CD14-positive monocyte (primary cell): ENCODE measurements around the gene PKN3. TPM values are rescaled to one million over a fixed set of nuclear protein-coding genes. Genes with fewer than 3 reads are reported as not detected.

Source experiments
- DNase-seq, 3 donors: peaks; one replicate each; pipeline ENCODE4 v3.0.0-alpha.2; 2011 to 2022
- H2AFZ ChIP-seq: 2 replicates; pipeline ENCODE4 v1.6.0; 2012; ENCODE audit warnings: mild to moderate bottlenecking, low read depth, low read length, inconsistent platforms; ENCODE audit not compliant: insufficient read depth, poor library complexity, severe bottlenecking
- H3K27ac ChIP-seq, 2 donors: 1 replicate in 1 of 2; 2 replicates in 1 of 2; pipeline ENCODE4 v1.5.1; 2012 to 2013; ENCODE audit warnings: low read length in 2 of 2, control low read depth in 1 of 2, inconsistent platforms in 1 of 2, low read depth in 1 of 2, mild to moderate bottlenecking in 1 of 2
- H3K27me3 ChIP-seq, 2 donors: one replicate each; pipeline versions ENCODE4 v1.6.0 to v1.6.1; 2011 to 2013; ENCODE audit warnings: low read length in 2 of 2; ENCODE audit not compliant: control insufficient read depth in 2 of 2, insufficient read depth in 2 of 2
- H3K36me3 ChIP-seq, 2 donors: replicated peaks in 1 of 2; 1 replicate in 1 of 2; 2 replicates in 1 of 2; pipeline versions ENCODE4 v1.5.1 to v1.6.1; 2012 to 2013; ENCODE audit warnings: low read length in 2 of 2, control low read depth in 1 of 2, inconsistent platforms in 1 of 2, mild to moderate bottlenecking in 1 of 2; ENCODE audit not compliant: insufficient read depth in 2 of 2, control insufficient read depth in 1 of 2
- H3K4me1 ChIP-seq, 2 donors: 1 replicate in 1 of 2; 2 replicates in 1 of 2; pipeline versions ENCODE4 v1.5.1 to v1.6.1; 2012 to 2013; ENCODE audit warnings: low read length in 2 of 2, control low read depth in 1 of 2, inconsistent platforms in 1 of 2, mild to moderate bottlenecking in 1 of 2, moderate library complexity in 1 of 2; ENCODE audit not compliant: insufficient read depth in 2 of 2, control insufficient read depth in 1 of 2
- H3K4me2 ChIP-seq: replicated peaks from 2 replicates; pipeline ENCODE3; 2012; ENCODE audit warnings: low read length, moderate library complexity, mild to moderate bottlenecking; ENCODE audit not compliant: poor library complexity, severe bottlenecking; ENCODE audit errors: extremely low read depth
- H3K4me3 ChIP-seq, 3 experiments: fragments of 200-600 bp in 1 of 3; sonication (generic) in 1 of 3; replicated peaks in 1 of 3; 1 replicate in 2 of 3; 2 replicates in 1 of 3; pipeline ENCODE4 v1.5.1; 2011 to 2013; ENCODE audit warnings: low read length in 3 of 3, mild to moderate bottlenecking in 3 of 3, control low read depth in 2 of 3, low read depth in 2 of 3, inconsistent platforms in 1 of 3, moderate library complexity in 1 of 3
- H3K79me2 ChIP-seq: 2 replicates; pipeline ENCODE4 v1.6.0; 2012; ENCODE audit warnings: mild to moderate bottlenecking, control low read depth, inconsistent platforms, low read length, moderate library complexity; ENCODE audit not compliant: insufficient read depth
- H3K9ac ChIP-seq: 2 replicates; pipeline ENCODE4 v1.6.0; 2017; ENCODE audit warnings: low read length, mild to moderate bottlenecking; ENCODE audit not compliant: insufficient read depth, poor library complexity, severe bottlenecking
- H3K9me3 ChIP-seq, 2 donors: replicated peaks in 1 of 2; 1 replicate in 1 of 2; 2 replicates in 1 of 2; pipeline versions ENCODE4 v1.5.1 to v1.6.1; 2012 to 2013; ENCODE audit warnings: low read length in 2 of 2, control low read depth in 1 of 2; ENCODE audit not compliant: control insufficient read depth in 1 of 2, insufficient read depth in 1 of 2
- H4K20me1 ChIP-seq: 2 replicates; pipeline ENCODE4 v1.6.0; 2012; ENCODE audit warnings: mild to moderate bottlenecking, low read length, control low read depth, moderate library complexity; ENCODE audit not compliant: insufficient read depth
- H3K27ac Mint-ChIP-seq, 7 donors: one replicate each; pipeline ENCODE4 v1.8.0; 2020; ENCODE audit warnings: mild to moderate bottlenecking in 7 of 7, mixed read lengths in 7 of 7, moderate library complexity in 6 of 7, inconsistent platforms in 2 of 7
- H3K27me3 Mint-ChIP-seq, 3 donors: one replicate each; pipeline ENCODE4 v1.8.0; 2021 to 2022; ENCODE audit warnings: low read depth in 3 of 3, mild to moderate bottlenecking in 3 of 3, mixed read lengths in 3 of 3, moderate library complexity in 3 of 3, inconsistent platforms in 1 of 3
- H3K36me3 Mint-ChIP-seq, 2 donors: one replicate each; pipeline ENCODE4 v1.8.0; 2020; ENCODE audit warnings: mixed read lengths in 2 of 2, inconsistent platforms in 1 of 2, mild to moderate bottlenecking in 1 of 2
- H3K4me1 Mint-ChIP-seq: one replicate; pipeline ENCODE4 v1.8.0; 2020; ENCODE audit warnings: mild to moderate bottlenecking, mixed read lengths
- H3K4me3 Mint-ChIP-seq, 2 donors: one replicate each; pipeline ENCODE4 v1.8.0; 2020; ENCODE audit warnings: mild to moderate bottlenecking in 2 of 2, mixed read lengths in 2 of 2, moderate library complexity in 1 of 2
- H3K9me3 Mint-ChIP-seq, 7 donors: one replicate each; pipeline ENCODE4 v1.8.0; 2020 to 2022; ENCODE audit warnings: mixed read lengths in 7 of 7, mild to moderate bottlenecking in 6 of 7, moderate library complexity in 6 of 7, inconsistent platforms in 2 of 7
- CTCF ChIP-seq: fragments of 200-600 bp; IDR thresholded peaks from one replicate; pipeline ENCODE4 v1.8.0; 2022; ENCODE audit warnings: antibody characterized with exemption, mild to moderate bottlenecking
- WGBS: methylation state at CpG from one replicate; pipeline ENCODE4 v1.1.5; 2013; ENCODE audit warnings: missing lambda C conversion rate; ENCODE audit not compliant: insufficient coverage; 5-methylcytosine and 5-hydroxymethylcytosine counted together
- intact Hi-C, 2 donors: fragments of 100-400 bp; cut with micrococcal nuclease; formaldehyde crosslinking; loops; one replicate each; pipeline versions ENCODE4 v1.15.0 to v1.15.1; 2023
- polyA plus RNA-seq, 3 donors: library from polyadenylated mRNA; depleted of rRNA in 1 of 3; unstranded in 2 of 3; stranded (reverse) in 1 of 3; fragments of 300-500 nt in 2 of 3; fragments of >200 nt in 1 of 3; fragmentation: Illumina TruSeq in 2 of 3; gene quantifications; 1 replicate in 2 of 3; 2 replicates in 1 of 3; pipeline ENCODE4 v1.2.3, GENCODE V29; 2012 to 2021

PKN3 gene
- polyA plus RNA-seq, 3 donors, result 0.11 to 0.49 (median 0.27) TPM

GRCh38 chr9:128654481-128654880 is 47.8 kb upstream of the PKN3 start:
- intact Hi-C loops, result loop anchor here in 1 of 2 donors (2.0 kb wide), 1 partner anchor 34 kb away; the partner anchor contains the start of gene SET
- Histone ChIP-seq H3K9ac (no peak overlapping the region), H3K27ac (no peak overlapping the region), H3K4me1 (peaks cover 11 to 14% of the 10 kb centered on the region in 2 donors), H3K27me3 (no peaks in the 10 kb centered on the region), H3K9me3 (no peaks in the 10 kb centered on the region), H3K79me2 (no peaks in the 10 kb centered on the region), H3K4me3 (no peak overlapping the region), H2AFZ (no peak overlapping the region), H3K36me3 (no peaks in the 10 kb centered on the region), H4K20me1 (no peaks in the 10 kb centered on the region), H3K4me2 (no peak overlapping the region)
- 100% methylated on average over 1 of the region's 1 CpG for WGBS
- no peak overlapping the region for H3K4me3 Mint-ChIP-seq
- DNase-seq, result no peak
- H3K36me3 Mint-ChIP-seq, result no peaks in the 10 kb centered on the region
- H3K4me1 Mint-ChIP-seq, result peaks cover 7% of the 10 kb centered on the region
- H3K27ac Mint-ChIP-seq, result no peak overlapping the region
- no peak for TF ChIP-seq CTCF
- H3K9me3 Mint-ChIP-seq, result no peaks in the 10 kb centered on the region
- H3K27me3 Mint-ChIP-seq, result peaks cover 1 to 7% (median 2%) of the 10 kb centered on the region in 3 donors

DNA sequence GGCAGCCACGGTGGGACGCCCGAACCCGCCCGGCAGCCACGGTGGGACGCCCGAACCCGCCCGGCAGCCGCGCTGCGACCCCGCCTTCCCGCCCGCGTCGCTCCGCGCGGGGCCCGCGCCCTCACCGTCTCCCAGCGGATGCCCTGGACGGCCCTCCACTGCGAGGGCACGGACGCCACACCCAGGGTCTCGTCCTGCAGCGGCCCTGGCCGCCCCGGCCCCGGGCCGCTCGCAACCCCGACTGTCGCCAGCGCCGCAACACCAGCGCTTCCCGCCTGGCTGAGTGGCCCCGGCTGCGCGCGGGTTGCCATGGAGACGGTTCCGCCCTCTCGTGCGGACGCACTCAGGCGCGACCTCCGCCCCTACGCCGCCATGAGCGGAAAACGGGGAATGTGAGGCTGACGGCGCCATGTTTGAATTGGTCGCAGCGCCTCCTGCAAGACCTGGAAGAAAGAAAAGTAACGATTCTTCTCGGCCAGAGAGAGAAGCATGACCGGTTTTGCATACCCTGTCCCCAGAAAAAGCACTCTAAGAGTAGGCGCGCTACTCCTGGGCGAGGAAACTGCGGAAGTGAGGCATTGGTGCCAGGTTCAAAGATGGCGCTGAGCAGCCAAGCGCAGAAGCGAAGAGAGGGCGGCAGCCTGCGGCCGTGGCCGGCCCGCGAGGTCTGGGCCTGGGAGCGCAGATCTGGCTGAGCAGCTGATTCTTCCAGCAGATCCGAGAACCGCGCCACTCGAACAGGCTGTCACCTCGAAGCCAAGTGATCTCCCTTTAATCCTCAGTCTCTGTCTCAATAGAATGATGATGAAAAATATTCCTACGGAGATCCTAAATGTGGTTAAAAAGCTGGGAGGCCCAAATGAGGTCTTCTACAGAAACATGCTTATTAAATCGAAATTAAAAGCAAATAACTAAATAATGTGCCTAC is 45.6 kb upstream of the PKN3 start, which contains the start of gene DYNC2I2:
DYNC2I2 (minus strand) TSS at position 432 of the 928 bp plus-strand sequence; CDS start at position 311, 121 bp downstream.
- no peaks in the 10 kb centered on the region for H3K9me3 ChIP-seq
- H3K27ac ChIP-seq, result peak within 1 kb of the TSS; percentile 93 to 98
- Mint-ChIP-seq H3K36me3 (no peaks in the 10 kb centered on the region), H3K9me3 (no peaks in the 10 kb centered on the region), H3K27ac (peak within 1 kb of the TSS; percentile 98 to 100 (median 99)), H3K27me3 (peaks cover 1 to 7% (median 2%) of the 10 kb centered on the region in 3 donors), H3K4me3 (peak within 1 kb of the TSS; percentile 84 to 98), H3K4me1 (peaks cover 7% of the 10 kb centered on the region)
- H3K79me2 ChIP-seq, result no peaks in the 10 kb centered on the region
- TF ChIP-seq CTCF, result no peak
- H3K4me2 ChIP-seq, result peak within 1 kb of the TSS; percentile 90
- peaks cover 11 to 14% of the 10 kb centered on the region in 2 donors for H3K4me1 ChIP-seq
- peak within 1 kb of the TSS; percentile 86 for H3K9ac ChIP-seq
- no peaks in the 10 kb centered on the region for H3K36me3 ChIP-seq
- H3K4me3 ChIP-seq, result peak within 1 kb of the TSS; percentile 62 to 80 (median 77)
- DNase-seq, result peak; percentile 94 to 96 (median 96)
- under 1% methylated on average over 78 of the region's 86 CpGs for WGBS
- peak within 1 kb of the TSS; percentile 96 for H2AFZ ChIP-seq
- H3K27me3 ChIP-seq, result no peaks in the 10 kb centered on the region
- no peaks in the 10 kb centered on the region for H4K20me1 ChIP-seq
- intact Hi-C loops, result loop anchor here in 1 of 2 donors (2.0 kb wide), 1 partner anchor 26 kb away; no protein-coding TSS in a partner anchor
